ENCODE measurements around the gene CHRNA5.
"Not testable (repeated sequence)": the region's sequence is repeated elsewhere in the genome, so short reads cannot be mapped to it uniquely, and the experiment has no call there.

The CHRNA5 gene
- total RNA-seq: 0.24 to 0.98 reads per million in 2 donors

DNA sequence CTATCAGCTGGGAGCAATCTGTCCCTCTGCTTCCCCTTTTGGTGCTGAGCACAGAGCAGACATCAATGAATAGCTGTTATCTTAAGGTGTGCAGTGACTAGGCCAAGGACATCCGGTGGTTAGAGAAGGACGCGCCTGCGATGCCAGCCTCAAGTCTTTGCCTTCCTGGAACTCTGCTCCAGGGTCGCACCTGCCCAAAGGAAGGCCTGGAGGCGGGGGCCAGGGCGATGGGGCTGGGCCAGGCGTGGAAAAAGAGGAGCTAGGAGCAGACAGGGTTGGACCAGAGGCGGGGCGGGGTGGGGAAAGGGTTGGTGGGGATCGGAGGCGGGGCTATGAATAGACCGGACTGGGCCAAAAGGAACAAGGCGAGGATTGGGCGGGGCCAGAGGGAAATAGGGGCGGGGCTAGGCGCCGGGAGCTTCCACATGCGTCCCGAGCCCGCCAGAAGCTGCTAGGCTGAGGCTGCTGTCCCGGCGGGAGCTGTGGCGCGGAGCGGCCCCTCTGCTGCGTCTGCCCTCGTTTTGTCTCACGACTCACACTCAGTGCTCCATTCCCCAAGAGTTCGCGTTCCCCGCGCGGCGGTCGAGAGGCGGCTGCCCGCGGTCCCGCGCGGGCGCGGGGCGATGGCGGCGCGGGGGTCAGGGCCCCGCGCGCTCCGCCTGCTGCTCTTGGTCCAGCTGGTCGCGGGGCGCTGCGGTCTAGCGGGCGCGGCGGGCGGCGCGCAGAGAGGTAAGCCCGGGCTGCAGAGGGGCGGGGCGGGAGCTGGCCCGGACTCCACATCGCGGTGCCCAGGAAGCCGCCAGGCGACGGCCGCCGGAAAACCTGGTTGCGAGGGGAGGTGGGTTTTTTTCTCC is at the start of gene CHRNA5:
TSS of gene CHRNA5 (plus strand) at position 424 of the 854 bp plus-strand sequence. CDS start at position 624, 200 bp downstream.
- DNase-seq: peak; percentile 62

DNA sequence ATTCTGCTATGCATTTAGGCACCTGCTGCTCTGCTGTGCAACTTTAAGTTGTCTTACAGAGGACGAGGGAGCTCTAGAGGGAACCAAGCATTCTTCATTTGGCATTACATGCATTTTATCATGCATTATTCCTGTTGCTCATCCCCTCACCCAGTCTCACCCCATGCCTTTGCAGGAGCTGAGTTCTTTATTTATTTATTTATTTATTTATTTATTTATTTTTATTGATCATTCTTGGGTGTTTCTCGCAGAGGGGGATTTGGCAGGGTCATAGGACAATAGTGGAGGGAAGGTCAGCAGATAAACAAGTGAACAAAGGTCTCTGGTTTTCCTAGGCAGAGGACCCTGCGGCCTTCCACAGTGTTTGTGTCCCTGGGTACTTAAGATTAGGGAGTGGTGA is 45.3 kb upstream of the CHRNA5 start:
- DNase-seq: not testable (repeated sequence)

DNA sequence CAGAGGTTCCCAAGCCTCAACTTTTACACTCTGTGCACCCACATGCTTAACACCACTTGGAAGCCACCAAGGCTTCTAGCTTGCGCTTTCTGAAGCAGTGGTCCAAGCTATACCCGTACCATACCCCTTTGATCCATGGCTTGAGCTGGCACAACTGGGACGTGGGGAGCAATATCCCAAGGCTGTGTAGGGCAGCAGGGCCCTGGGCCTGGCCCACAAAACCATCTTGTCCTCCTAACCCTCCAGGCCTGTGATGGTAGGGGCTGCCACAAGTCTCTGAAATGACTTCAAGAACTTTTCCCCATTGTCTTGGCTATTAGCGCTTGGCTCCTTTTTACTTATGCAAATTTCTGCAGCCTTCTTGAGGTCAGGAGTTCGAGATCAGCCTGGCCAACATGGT is 41.1 kb upstream of the CHRNA5 start:
- DNase-seq: no peak

DNA sequence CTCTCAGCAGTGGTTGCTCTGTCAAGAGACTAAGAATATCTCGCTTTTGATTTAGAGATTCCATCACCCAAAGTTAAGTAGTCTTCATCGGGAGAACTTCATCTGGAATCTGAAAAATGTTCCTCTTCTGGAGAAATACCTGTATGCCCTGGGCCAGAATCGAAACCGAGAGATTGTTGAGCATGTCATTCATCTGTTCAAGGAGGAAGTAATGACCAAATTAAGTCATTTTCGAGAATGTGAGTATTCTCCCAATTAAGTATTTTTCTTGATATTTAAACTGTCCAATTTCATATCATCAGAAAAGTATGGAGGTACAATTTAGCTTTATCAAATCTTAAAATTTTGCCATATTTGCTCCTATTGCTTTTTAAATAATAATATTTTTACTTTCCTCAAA is 38.0 kb upstream of the CHRNA5 start:
- DNase-seq: no peak

DNA sequence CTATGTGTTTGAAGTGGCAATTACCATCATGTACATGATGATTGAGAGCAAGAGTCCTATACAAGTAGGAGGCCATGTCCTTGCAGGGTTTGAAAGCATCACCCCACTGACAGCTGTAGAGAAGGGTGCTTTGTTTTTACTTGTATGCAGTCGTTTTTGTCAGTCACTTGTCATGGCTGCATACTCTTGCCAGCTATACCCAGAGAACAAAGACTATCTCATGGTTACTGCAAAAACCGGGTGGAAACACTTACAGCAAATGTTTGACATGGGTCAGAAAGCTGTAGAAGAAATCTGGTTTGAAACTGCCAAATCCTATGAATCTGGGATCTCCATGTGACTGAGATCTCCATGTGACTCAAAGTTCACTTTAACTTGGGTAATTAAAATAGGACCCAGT is 32.0 kb upstream of the CHRNA5 start:
- no peak for DNase-seq

DNA sequence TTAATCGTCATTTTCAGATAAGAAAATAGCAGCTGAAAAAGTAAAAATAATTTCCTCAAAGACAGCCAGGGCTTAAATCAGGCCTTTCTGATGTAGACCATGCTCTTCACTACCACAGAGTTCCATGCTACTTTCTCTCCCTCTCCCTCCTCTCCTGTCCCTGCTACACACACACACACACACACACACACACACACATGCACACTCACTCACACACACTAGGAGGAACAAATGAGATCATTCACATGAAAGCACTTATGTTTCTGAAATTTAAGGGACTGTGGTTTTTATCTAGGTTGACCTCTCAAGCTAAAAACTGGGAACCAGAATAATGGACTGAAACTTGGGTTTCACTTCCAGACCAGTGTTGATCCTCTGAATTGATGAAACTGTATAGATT is 29.2 kb upstream of the CHRNA5 start:
- no peak for DNase-seq

DNA sequence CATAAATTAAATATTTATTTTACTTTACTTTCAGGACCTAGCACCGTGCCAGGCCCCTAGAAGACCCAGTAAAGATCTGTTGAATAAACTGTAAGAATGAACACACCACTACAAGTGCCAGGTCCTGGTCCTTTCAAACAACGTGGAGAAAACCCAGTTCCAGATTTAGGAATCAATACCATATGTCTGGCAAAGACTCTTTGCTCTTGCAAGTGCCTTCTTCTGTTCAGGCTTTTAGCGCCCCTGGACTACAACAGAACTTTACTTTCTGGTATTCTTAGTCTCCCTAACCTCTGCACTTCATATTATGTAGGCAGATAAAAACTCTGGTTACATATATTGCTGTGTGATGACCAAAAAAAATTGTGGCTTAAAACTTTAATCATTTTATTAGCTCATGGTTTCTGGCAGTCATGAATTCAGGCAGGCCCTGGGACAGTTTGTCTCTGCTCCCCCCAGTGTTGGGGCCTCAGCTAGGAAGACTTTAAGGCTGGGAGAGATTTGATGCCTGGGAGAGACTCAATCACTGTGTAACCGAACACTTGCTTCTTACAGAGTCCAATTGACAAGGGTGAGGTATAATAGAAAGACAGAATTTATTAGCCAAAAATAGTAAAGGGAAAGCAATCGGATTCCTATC is 27.9 kb upstream of the CHRNA5 start:
- no peak for DNase-seq

DNA sequence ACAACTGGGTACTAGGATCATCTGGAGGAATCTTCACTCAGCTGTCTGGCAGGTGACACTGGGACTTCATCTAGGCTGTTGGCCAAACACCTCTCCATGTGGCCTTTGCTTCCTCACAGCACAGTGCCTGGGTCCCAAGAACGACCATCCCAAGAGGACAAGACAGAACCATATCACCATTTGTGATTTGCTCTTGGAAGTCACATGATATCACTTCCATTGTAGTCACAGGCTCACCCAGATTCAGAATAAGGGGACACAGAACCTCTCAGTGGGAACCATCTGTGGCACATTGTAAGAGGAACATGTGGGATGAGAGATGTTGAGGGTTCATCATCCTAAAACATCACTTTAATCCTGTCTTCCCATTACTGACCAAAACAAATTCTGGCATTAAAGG is 27.0 kb upstream of the CHRNA5 start:
- no peak for DNase-seq

DNA sequence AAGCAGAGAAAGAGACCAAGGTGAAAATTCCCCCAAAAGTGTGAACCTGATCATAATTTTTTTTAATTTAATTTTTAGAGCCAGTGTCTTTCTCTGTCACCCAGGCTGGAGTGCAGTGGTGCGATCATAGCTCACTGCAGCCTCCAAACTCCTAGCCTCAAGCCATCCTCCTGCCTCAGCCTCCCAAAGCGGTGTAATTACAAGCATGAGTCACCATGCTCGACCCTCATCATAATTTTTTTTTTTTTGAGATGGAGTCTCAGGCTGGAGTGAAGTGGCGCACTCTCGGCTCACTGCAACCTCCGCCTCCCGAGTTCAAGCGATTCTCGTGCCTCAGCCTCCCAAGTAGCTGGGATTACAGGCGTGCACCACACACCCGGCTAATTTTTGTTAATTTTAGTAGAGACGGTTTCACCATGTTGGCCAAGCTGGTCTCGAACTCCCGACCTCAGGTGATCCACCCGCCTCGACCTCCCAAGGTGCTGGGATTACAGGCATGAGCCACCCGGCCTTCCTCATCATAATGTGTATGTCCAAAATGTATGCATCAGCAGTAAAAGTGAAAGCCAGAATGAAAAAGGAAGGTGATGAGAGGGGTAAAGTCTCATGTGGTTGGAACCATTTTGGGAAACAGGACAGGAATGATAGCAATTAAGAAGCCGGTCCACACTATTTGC is 25.7 kb upstream of the CHRNA5 start:
- DNase-seq: not testable (repeated sequence)

DNA sequence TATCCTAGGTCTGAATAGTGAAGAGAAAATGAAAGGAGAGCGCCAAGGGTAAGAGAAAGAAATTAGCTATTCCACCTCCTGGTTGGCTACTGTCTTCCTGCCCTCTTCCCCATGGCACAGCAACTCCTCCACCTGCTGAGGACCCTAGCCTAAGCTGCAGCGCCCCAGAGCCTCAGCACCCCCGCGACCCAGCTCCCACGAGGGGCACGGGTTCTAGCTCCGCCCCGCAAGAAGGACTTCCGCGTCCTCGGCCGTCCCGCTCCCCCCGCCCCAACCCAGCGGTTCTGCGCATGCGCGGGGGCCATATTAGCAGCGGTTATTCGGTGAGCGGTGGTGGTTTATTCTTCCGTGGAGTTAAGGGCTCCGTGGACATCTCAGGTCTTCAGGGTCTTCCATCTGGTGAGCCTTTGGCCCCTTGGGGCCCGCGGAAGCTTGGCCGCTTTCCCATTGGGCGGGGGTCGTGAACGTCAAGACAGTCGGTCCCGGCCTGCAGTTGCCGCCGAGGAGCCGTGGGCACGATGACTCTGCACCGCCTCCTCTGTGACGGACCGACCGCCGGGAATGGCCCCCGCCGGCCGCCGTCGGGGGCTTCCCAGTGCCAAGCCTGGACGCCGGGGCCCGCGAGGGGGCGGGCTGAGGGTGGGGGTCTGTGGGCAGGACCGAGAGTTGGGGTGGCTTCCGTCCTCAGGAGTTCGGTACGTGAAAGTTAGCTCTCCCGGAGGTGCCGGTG is 25.0 kb upstream of the CHRNA5 start, which contains the start of gene PSMA4:
TSS of gene PSMA4 (plus strand) at position 304 of the 730 bp plus-strand sequence. CDS start 1,484 bp downstream, outside the sequence.
- DNase-seq: peak; percentile 94

DNA sequence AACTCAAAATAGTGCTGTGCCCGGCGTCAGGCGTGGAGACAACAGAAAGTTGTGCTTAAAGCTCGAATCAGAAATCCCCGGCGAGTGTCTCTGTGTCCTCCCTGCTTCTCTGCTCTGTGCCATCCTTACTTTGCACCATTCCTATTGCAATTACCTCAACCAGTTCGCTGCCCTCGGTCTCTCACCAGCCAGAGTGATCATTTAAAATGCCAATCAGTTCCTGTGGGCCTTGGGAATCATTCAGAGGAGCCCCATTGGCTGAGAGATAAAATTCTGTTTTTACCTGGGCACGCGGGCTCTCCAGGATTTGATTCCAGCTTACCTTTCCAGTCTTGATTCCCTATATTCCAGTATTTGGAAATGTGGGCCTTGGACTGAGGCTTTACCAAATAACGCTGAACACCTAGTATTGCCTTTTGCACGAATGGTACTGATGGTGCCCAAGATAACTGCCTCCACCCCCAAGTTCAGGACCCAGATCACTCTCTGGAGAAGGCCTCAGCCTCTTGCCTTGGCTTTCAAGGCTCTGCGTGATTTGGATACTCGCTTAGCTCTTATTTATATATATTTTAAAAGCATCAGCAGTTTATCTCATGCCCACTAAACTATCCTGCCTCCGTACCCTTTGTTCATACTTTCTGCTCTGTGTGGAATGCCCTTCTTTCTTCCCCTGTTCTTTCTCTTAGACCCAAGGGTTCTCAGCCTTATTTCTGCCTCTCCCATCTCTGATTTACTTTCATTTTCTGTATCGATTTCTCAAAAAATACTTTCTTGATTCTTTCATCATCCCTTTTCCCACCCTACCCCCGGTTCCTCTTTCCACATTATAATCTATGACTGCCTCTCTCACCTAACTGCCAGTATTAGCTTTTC is 24.2 kb upstream of the CHRNA5 start:
- DNase-seq: no peak

DNA sequence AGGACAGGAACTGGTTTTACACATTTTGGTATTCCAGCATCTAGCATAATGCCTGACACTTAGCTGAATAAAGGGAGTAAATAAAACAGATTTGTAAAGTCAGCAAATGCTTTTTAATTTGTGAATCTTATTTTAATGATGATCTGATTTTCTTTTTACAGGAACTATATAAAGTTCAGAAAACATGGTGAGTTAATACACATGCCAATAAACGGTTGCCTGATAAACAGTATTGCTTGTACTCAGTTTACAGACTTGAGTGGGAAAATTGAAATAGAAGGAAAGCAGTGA is 23.6 kb upstream of the CHRNA5 start:
- no peak for DNase-seq

DNA sequence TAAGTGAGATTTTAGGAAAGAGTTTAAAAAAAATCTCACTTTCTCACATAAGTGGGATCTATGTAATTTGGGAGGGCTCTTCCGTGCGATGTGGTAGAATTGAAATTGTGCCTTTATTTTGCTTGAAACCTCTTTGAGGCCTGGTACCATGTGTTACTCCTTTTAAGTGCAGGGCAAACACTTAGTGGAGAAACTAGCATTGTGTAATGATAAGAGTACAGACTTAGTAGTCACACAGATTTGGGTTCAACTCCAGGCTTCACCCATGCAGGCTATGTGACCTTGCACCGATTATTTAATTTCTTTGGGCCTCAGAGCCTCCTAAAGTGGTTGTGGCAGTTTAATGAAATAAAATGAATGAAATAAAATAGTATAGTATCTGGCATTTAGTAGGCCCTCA is 22.7 kb upstream of the CHRNA5 start:
- DNase-seq: no peak

DNA sequence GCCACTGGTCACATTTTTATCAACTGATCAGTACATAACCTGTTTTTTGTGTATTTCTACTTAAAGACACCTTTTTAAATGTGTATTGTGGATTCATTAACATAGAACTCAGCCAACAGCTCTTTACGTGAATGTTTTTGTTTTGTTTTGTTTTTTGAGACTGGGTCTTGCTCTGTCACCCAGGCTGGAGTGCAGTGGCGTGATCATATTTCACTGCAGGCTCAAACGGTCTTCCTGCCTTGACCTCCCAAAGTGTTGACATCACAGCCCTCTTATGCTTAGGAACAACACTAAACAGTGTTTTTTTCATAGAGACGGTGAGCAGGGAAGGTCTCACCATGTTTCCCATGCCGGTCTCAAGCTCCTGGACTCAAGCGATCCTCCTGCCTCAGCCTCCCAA is 15.1 kb upstream of the CHRNA5 start:
- DNase-seq: no peak

DNA sequence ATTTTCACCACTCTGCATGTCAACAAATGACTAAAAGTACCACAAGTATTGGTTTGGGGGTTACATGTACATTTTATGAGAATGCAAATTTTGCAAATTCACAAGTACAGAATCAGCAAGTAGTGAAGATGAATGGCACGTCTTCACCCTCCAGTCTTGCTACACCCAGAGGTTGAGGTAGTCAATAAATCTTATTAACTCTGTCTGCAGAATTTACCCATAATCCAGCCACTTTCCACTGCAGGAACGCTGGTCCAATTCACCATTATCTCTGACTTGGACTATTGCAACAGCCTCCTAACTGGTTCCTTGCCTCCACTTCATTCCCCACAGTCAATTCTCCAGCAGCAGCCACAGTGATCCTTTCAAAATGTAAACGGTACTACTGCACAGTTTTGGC is 14.5 kb upstream of the CHRNA5 start:
- DNase-seq: no peak

DNA sequence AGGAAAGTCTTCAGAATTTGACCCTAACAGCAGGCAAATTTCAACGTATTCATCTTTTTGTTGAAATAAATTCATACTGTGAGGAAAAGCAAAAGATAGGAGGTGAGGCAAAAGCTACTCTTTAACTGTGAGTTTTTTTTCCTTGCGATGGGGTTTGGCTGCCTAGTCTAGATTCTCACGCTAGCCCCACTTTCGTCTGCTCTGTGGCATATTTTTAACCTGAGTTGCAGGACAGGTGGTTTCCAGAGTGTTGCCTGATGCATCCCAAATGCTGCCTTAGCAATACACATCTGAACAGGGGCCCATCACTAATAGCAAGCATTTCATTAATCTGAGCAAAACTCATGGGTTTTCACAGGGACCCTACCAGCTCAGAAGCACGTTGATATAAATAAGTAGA is 13.4 kb upstream of the CHRNA5 start:
- DNase-seq: no peak

DNA sequence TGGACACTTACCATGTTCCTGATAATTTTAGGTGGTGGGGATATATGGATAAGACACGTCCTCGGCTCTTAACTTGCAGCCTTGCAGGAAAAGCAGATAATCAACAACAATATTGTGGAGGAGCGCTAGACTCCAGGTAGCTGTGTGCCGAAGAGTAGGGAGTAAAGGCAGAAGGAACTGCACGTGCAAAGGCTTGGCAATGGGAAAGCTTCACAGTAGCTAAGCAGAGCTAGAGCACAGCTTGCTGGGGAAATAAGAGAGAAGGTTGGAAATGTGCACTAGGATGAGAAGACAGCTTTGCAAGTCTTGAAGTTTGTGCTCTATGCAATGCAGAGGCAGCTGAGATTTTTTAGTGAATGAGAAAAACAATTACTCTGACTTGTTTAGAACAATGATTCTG is 12.7 kb upstream of the CHRNA5 start:
- DNase-seq: no peak

DNA sequence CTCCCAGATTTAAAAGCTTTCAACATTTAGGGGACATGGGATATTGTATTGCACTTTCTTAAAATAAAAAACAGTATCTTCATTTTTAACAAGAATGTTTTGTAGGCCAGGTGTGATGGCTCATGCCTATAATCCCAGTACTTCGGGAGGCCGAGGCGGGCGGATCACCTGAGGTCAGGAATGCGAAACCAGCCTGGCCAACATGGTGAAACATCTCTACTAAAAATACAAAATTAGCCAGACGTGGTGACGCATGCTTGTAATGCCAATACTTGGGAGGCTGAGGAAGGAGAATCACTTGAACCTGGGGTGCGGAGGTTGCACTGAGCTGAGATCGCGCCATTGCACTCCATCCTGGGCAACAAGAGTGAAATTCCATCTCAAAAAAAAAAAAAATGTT is 5.1 kb upstream of the CHRNA5 start:
- not testable (repeated sequence) for DNase-seq

DNA sequence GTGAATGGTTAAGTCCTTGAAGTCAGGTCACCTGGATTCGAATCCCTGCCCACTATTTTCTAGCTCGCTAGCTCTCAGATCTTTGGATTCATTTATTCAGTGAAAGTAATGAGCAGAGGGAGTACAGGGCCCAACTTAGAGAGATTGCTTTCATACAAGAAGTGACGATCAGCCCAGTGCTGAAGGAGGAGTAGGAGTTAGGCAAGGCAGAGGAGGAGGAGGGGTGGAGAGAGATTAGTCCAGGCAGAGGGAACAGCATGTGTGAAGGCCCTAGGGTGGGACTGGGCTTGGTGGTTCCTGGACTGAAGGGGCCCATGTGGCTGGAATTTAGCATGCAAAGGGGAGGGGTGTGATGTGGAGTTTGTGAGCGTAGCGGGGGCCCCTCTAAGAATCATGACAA is 3.8 kb upstream of the CHRNA5 start:
- DNase-seq: no peak

DNA sequence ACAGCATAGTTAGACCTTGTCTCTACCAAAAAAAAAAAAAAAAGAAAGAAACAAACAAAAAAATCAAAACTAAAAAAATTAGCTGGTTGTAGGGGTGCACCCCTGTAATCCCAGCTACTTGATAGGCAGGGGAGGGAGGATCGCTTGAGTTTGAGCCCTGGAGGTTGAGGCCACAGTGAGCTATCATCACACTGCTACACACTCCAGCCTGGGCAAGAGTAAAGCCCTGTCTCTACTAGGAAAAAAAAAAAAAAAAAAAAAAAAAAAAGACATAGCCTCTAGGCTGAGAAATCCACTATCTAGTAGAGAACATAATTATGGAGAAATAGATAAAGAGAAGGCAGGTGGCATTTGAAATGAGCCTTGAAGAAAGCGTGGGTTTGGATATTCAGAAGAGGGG is 2.2 kb upstream of the CHRNA5 start:
- DNase-seq: no peak

DNA sequence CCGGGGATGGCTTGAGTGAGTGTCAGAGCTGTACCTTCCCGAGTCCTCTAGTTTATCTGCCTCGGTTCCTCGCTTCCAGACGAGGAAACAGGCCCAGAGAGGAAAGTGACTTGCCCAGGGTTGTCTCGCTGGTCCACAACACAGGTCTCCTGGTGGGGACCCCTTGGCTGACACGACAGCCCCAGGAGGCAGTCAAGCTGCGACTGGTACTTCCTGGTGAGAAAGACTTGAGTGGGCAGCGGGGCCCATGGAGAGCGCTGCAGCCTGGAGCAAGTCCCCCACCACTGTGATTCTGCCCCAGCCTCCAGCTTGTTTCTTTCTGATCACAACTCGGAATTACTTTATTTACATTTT is 600 bp upstream of the CHRNA5 start:
- DNase-seq: no peak
